Calu3 (cell line): Measurements from ENCODE around the gene FAM78B. TPM values are rescaled to one million over a fixed set of nuclear protein-coding genes. Genes with fewer than 3 reads are reported as not detected.

Experiments used
- BruUV-seq: library from RNA; stranded (reverse); fragments of 400-500 nt; replicated peaks from 2 replicates; lab custom pipeline; 2021; lab: Mats Ljungman, UMichigan
- CTCF ChIA-PET: fragments of 300-600 bp; sonication (Branson Sonifier 250); formaldehyde crosslinking; loops from one replicate; lab custom pipeline; 2022; ENCODE audit warnings: antibody characterized with exemption; lab: Charles Lee
- DNase-seq: peaks from one replicate; pipeline ENCODE4 v3.0.0; 2022
- H3K27ac Mint-ChIP-seq: one replicate; pipeline ENCODE4 v1.8.0; 2022; ENCODE audit warnings: mixed read lengths; ENCODE audit not compliant: unreplicated experiment
- H3K27me3 Mint-ChIP-seq: one replicate; pipeline ENCODE4 v1.8.0; 2022; ENCODE audit warnings: mixed read lengths; ENCODE audit not compliant: unreplicated experiment
- H3K36me3 Mint-ChIP-seq: one replicate; pipeline ENCODE4 v1.8.0; 2022; ENCODE audit warnings: mild to moderate bottlenecking, moderate library complexity, mixed read lengths; ENCODE audit not compliant: insufficient read depth, unreplicated experiment
- H3K4me1 Mint-ChIP-seq: one replicate; pipeline ENCODE4 v1.8.0; 2022; ENCODE audit warnings: mild to moderate bottlenecking, low read depth, mixed read lengths; ENCODE audit not compliant: unreplicated experiment
- H3K4me3 Mint-ChIP-seq: one replicate; pipeline ENCODE4 v1.8.0; 2022; ENCODE audit warnings: mild to moderate bottlenecking, low read depth, moderate library complexity, mixed read lengths; ENCODE audit not compliant: unreplicated experiment
- H3K9me3 Mint-ChIP-seq: one replicate; pipeline ENCODE4 v1.8.0; 2022; ENCODE audit warnings: low read depth, mixed read lengths; ENCODE audit not compliant: unreplicated experiment
- CTCF ChIP-seq: fragments of 200-600 bp; IDR thresholded peaks from one replicate; pipeline ENCODE4 v1.8.0; 2022; ENCODE audit warnings: antibody characterized with exemption; ENCODE audit not compliant: unreplicated experiment
- intact Hi-C: fragments of 100-400 bp; cut with micrococcal nuclease; formaldehyde crosslinking; loops from one replicate; pipeline ENCODE4 v1.10.0; 2022; ENCODE audit not compliant: unreplicated experiment
- total RNA-seq: library from RNA; stranded (reverse); gene quantifications from 2 replicates; pipeline ENCODE4 v1.2.3, GENCODE V29; 2022

The FAM78B gene
- total RNA-seq, 1 experiment from 2014 or later = 4.9 TPM

GRCh38 chr1:166069390-166069789 is 97.4 kb downstream of the FAM78B start:
- no peak for DNase-seq
- CTCF ChIA-PET = no interaction called here
- Mint-ChIP-seq H3K36me3 (no peaks in the 10 kb centered on the region), H3K9me3 (no peaks in the 10 kb centered on the region), H3K4me1 (no peaks in the 10 kb centered on the region), H3K27me3 (no peaks in the 10 kb centered on the region), H3K27ac (no peak overlapping the region), H3K4me3 (no peak overlapping the region)
- no peak for TF ChIP-seq CTCF
- intact Hi-C loops = no loop called here
- no TSS peak for BruUV-seq

DNA sequence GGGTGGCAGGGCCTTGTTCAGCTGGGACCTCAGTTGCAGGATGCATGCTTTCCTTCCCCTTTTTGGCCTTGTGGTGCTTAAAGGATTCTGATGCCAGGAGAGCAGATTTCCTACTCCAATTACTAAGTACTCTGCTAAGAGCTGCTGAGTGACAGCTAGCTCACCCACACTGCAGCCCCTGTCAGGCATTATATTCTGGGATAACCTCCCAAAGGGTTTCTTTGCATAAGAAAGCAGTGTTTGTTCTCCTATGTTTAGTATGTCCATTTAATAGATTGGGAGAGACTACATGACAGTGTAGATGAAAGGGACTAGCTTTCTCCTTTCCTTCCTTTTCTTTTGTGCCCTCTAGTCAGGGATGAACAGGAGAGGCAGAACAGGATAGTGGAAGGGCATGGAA is 100.7 kb downstream of the FAM78B start:
- intact Hi-C loops = no loop called here
- no peak for DNase-seq
- H3K27ac Mint-ChIP-seq = no peak overlapping the region
- H3K27me3 Mint-ChIP-seq = no peaks in the 10 kb centered on the region
- no peak for TF ChIP-seq CTCF
- no peaks in the 10 kb centered on the region for H3K36me3 Mint-ChIP-seq
- no TSS peak for BruUV-seq
- no peaks in the 10 kb centered on the region for H3K4me1 Mint-ChIP-seq
- H3K9me3 Mint-ChIP-seq = no peaks in the 10 kb centered on the region
- CTCF ChIA-PET = no interaction called here
- no peak overlapping the region for H3K4me3 Mint-ChIP-seq

DNA sequence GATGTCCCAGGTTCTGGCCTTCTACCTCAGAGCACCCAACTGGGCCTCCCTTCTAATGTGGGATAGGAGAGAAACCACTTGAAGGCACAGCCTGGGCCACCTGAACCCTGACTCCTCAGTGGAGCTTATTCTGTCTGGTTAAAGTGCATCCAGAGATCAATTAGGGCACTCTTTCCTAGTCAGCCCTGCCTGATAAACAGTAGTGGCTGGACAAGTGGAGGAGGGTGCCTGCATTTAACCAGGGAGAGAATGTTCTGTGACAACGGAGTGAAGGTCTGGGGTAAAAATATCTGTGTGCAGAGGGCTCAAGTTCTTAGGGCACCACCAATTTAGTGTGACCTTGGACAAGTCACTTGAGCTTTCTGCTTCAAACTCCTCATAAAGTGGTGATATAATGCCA is 101.8 kb downstream of the FAM78B start:
- H3K27me3 Mint-ChIP-seq = peaks cover under 1% of the 10 kb centered on the region
- intact Hi-C loops = no loop called here
- no peak for DNase-seq
- CTCF ChIA-PET = no interaction called here
- H3K27ac Mint-ChIP-seq = no peak overlapping the region
- H3K9me3 Mint-ChIP-seq = no peaks in the 10 kb centered on the region
- TF ChIP-seq CTCF = no peak
- H3K4me3 Mint-ChIP-seq = no peak overlapping the region
- BruUV-seq = no TSS peak
- no peaks in the 10 kb centered on the region for H3K4me1 Mint-ChIP-seq
- no peaks in the 10 kb centered on the region for H3K36me3 Mint-ChIP-seq

DNA sequence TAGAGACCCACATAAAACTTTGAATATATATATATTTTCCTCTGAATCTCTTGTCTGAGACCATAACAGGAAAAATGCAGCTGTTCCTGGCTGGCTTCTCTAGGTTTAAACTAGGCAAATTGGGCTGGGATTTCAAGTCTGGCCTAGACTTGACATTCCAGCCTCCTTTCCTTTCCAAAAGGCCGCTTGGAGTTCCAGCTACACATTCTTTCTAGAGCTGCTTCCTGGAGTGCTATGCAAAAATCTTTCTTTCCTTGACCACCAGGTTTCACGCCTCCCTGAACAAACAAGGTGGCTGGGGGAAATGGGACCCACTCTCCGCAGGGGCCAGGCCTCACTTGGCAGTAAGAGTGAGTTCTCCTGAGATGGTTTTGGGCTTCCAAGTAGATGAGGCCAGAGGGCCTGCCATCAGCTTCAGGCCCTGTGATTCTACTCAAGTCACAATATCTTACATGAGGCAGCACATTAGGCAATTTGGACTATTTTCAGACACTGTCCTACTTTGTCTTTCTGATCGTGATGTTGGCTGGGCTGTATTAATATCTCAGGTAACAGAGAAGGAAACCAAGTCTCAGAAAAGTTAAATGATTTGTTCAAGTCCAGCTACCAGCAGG is 102.4 kb downstream of the FAM78B start:
- intact Hi-C loops = no loop called here
- Mint-ChIP-seq H3K27ac (no peak overlapping the region), H3K4me3 (no peak overlapping the region), H3K36me3 (no peaks in the 10 kb centered on the region), H3K9me3 (no peaks in the 10 kb centered on the region), H3K27me3 (peaks cover 6% of the 10 kb centered on the region), H3K4me1 (no peaks in the 10 kb centered on the region)
- BruUV-seq = no TSS peak
- CTCF ChIA-PET = no interaction called here
- TF ChIP-seq CTCF = no peak
- DNase-seq = no peak
